Activated T-helper 17 cell treated with anti-CD3 and anti-CD28 coated beads, Interleukin-2, amount 50 U/mL, for 72 hours (primary cell): Measurements from ENCODE around the gene AWAT1. TPM values are rescaled to one million over a fixed set of nuclear protein-coding genes. Genes with fewer than 3 reads are reported as not detected.
"Not testable (repeated sequence)": the region's sequence is repeated elsewhere in the genome, so short reads cannot be mapped to it uniquely, and the experiment has no call there.

Experiments
- ATAC-seq: fragments of 150-1000 bp; cut with Tn5 transposase; replicated peaks from 2 replicates; pipeline ENCODE4 v1.10.0; 2021; ENCODE audit warnings: mild to moderate bottlenecking, moderate library complexity
- H3K27ac Mint-ChIP-seq: one replicate; pipeline ENCODE4 v1.8.0; 2022; ENCODE audit warnings: mixed read lengths
- H3K27me3 Mint-ChIP-seq: one replicate; pipeline ENCODE4 v1.8.0; 2022; ENCODE audit warnings: mixed read lengths
- H3K36me3 Mint-ChIP-seq: one replicate; pipeline ENCODE4 v1.8.0; 2022; ENCODE audit warnings: low read depth, mild to moderate bottlenecking, mixed read lengths
- H3K4me1 Mint-ChIP-seq: one replicate; pipeline ENCODE4 v1.8.0; 2022; ENCODE audit warnings: mixed read lengths
- H3K4me3 Mint-ChIP-seq: one replicate; pipeline ENCODE4 v1.8.0; 2022; ENCODE audit warnings: mild to moderate bottlenecking, mixed read lengths
- H3K9me3 Mint-ChIP-seq: one replicate; pipeline ENCODE4 v1.8.0; 2022; ENCODE audit warnings: mixed read lengths
- total RNA-seq, 2 donors: library from RNA; stranded (reverse); gene quantifications; one replicate each; pipeline ENCODE4 v1.2.3, GENCODE V29; 2022

Gene AWAT1
- total RNA-seq, 2 donors from 2014 or later = not detected

GRCh38 chrX:70252491-70252890 is 18.0 kb downstream of the AWAT1 start:
- Mint-ChIP-seq H3K27me3 (no peaks in the 10 kb centered on the region), H3K4me1 (peaks cover 14% of the 10 kb centered on the region), H3K9me3 (no peaks in the 10 kb centered on the region), H3K27ac (peak overlapping the region; percentile 66), H3K4me3 (no peak overlapping the region), H3K36me3 (no peaks in the 10 kb centered on the region)
- no peak for ATAC-seq

DNA sequence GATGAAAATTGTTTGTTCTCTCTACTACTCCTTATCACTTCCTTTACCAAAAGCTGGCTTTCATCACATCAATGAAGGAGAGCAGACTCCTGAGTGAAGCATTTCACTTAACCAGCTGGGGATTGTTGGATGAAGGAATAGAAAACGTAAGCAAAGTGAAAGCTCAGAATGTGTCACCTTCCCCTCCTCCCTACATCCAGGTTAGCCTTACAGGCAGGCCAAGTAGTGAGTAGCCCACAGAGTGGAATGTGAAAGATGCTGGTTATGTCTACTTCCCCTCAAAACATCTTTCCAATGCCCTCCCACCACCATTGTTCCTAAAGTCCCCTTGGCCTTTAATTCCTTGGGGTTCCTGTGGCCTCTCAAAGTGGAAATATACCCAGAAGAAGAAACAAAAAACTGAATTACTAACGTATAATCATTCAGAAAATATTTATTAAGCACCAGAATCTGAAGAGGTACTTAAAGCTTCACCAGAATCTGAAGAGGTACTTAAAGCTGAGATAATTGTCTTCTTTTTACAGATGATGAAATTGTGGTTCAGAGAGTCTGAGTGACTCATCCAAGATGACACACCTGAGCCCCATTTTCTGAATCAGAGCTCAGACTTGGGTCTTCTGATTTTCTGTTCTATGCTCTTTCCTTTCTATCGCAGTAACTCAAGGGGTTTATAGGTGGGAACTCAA is 19.1 kb downstream of the AWAT1 start:
- no peaks in the 10 kb centered on the region for H3K27me3 Mint-ChIP-seq
- peak overlapping the region; percentile 66 for H3K27ac Mint-ChIP-seq

DNA sequence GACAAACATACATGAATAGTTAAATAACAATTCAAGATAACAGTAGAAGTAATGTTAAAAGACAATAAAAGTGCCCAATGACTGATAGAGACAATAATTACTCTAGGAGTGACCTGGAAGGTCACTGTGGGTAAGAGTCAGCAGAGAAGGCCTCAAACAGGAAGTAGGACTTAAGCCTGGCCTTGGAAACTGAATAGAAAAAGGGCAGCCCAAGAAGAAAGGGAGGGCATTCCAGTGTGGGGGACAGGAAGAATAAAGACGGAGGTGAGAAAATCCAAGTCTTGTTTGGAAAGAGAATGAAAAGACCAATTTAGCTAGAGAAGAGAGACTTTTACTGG is 19.6 kb downstream of the AWAT1 start:
- H3K36me3 Mint-ChIP-seq = no peaks in the 10 kb centered on the region
- H3K4me1 Mint-ChIP-seq = peaks cover 14% of the 10 kb centered on the region
- H3K27ac Mint-ChIP-seq = peak overlapping the region; percentile 66
- no peaks in the 10 kb centered on the region for H3K9me3 Mint-ChIP-seq
- peak; percentile 24 for ATAC-seq
- H3K27me3 Mint-ChIP-seq = no peaks in the 10 kb centered on the region
- peak overlapping the region; percentile 11 for H3K4me3 Mint-ChIP-seq

More for the DNA sequence above, 19.1 kb downstream of the AWAT1 start:
- peak; percentile 86 for ATAC-seq
- Mint-ChIP-seq H3K9me3 (no peaks in the 10 kb centered on the region), H3K36me3 (no peaks in the 10 kb centered on the region), H3K4me1 (peaks cover 14% of the 10 kb centered on the region), H3K4me3 (peak overlapping the region; percentile 11)

GRCh38 chrX:70254909-70255308 is 20.5 kb downstream of the AWAT1 start:
- Mint-ChIP-seq H3K36me3 (no peaks in the 10 kb centered on the region), H3K27me3 (no peaks in the 10 kb centered on the region), H3K4me3 (no peak overlapping the region), H3K4me1 (peaks cover 14% of the 10 kb centered on the region), H3K9me3 (no peaks in the 10 kb centered on the region), H3K27ac (no peak overlapping the region)
- no peak for ATAC-seq

DNA sequence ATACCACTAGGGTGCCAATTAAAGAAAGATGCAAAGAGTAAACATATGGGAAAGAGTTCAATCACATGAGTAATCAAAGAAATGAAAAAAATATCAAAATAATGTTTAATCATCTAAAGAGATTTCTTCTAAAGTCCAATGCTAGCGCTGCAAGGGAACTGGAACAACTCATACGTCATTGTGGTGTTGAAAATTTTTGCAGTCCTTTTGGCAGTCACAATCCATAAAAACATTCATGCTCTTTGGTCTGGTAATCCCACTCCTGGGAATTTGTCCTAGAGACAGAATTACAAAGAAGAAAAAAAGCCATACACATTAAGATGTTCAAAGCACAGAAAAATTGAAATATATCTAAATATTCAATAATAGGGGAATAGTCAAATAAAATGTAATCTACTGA is 21.0 kb downstream of the AWAT1 start:
- Mint-ChIP-seq H3K9me3 (no peaks in the 10 kb centered on the region), H3K4me3 (no peak overlapping the region), H3K4me1 (peaks cover 14% of the 10 kb centered on the region), H3K36me3 (no peaks in the 10 kb centered on the region), H3K27me3 (no peaks in the 10 kb centered on the region), H3K27ac (no peak overlapping the region)
- no peak for ATAC-seq

GRCh38 chrX:70257423-70258288 is 23.2 kb downstream of the AWAT1 start:
- Mint-ChIP-seq H3K9me3 (no peaks in the 10 kb centered on the region), H3K4me1 (peaks cover 14% of the 10 kb centered on the region), H3K27me3 (no peaks in the 10 kb centered on the region), H3K36me3 (no peaks in the 10 kb centered on the region), H3K27ac (no peak overlapping the region), H3K4me3 (no peak overlapping the region)
- no peak for ATAC-seq

DNA sequence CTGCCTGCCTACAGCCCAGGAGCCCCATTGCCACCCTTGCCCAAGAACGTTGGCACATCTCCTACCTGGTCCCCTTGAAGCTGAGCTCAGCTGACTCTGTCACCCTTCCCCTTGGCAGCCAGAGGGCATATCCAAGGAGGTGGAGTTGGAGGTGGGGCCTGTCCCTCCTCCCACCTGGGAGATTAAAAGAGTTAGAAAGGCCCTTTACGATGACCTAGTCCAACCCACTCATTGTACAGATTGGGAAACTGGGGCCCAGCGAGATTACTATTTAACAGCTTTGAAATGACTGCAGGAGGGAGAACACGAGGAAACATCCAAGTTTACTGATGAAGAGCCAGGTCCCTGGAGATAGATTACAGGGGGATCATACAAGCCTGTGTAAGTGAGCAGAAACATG is 25.6 kb downstream of the AWAT1 start, which contains the start of gene P2RY4:
Gene P2RY4 (minus strand): TSS at position 101 of the 400 bp plus-strand sequence. CDS start 580 bp downstream, outside the sequence.
- Mint-ChIP-seq H3K9me3 (no peaks in the 10 kb centered on the region), H3K27me3 (no peaks in the 10 kb centered on the region), H3K4me1 (no peaks in the 10 kb centered on the region), H3K4me3 (no peak within 1 kb of the TSS), H3K36me3 (no peaks in the 10 kb centered on the region), H3K27ac (no peak within 1 kb of the TSS)
- ATAC-seq = no peak

- peak; percentile 59 for ATAC-seq
- Mint-ChIP-seq H3K9me3 (no peaks in the 10 kb centered on the region), H3K4me3 (no peak overlapping the region), H3K27me3 (no peaks in the 10 kb centered on the region), H3K36me3 (no peaks in the 10 kb centered on the region), H3K4me1 (no peaks in the 10 kb centered on the region), H3K27ac (no peak overlapping the region)
These were observed 28.6 kb downstream of the AWAT1 start for GRCh38 chrX:70262952-70263567.

DNA sequence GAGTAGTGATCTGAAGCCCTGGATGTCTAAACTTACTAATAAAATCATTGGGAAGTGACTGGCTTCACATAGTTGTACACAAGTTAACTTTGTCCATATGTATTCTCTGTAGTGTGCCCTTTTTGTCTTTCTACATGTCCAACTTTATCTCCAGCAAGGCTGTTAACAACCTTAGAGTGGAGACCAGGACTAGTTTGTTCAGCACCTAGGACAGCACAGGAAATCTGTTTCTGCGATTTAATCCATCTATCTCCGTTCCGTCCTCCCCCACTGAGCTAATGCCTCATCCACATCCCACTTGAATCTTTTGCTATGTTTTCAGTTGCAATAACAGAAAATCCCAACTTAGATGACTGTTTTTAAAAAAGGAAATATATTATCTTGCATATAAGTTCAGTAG is 30.3 kb downstream of the AWAT1 start:
- no peak for ATAC-seq
- no peaks in the 10 kb centered on the region for H3K27me3 Mint-ChIP-seq
- no peaks in the 10 kb centered on the region for H3K4me1 Mint-ChIP-seq
- H3K36me3 Mint-ChIP-seq = no peaks in the 10 kb centered on the region
- H3K9me3 Mint-ChIP-seq = no peaks in the 10 kb centered on the region
- no peak overlapping the region for H3K4me3 Mint-ChIP-seq
- H3K27ac Mint-ChIP-seq = no peak overlapping the region

GRCh38 chrX:70268034-70268433 is 33.6 kb downstream of the AWAT1 start, which contains the start of gene ARR3:
Gene ARR3 (plus strand): TSS chrX:70268334. CDS start chrX:70269386, 1,052 bp downstream.
- no peak within 1 kb of the TSS for H3K27ac Mint-ChIP-seq
- no peaks in the 10 kb centered on the region for H3K36me3 Mint-ChIP-seq
- no peak for ATAC-seq
- no peaks in the 10 kb centered on the region for H3K9me3 Mint-ChIP-seq
- no peaks in the 10 kb centered on the region for H3K27me3 Mint-ChIP-seq
- H3K4me3 Mint-ChIP-seq = no peak within 1 kb of the TSS
- no peaks in the 10 kb centered on the region for H3K4me1 Mint-ChIP-seq

- H3K36me3 Mint-ChIP-seq, H3K4me1 Mint-ChIP-seq: not testable (repeated sequence)
These were observed 39.6 kb downstream of the AWAT1 start for GRCh38 chrX:70274029-70274428.

DNA sequence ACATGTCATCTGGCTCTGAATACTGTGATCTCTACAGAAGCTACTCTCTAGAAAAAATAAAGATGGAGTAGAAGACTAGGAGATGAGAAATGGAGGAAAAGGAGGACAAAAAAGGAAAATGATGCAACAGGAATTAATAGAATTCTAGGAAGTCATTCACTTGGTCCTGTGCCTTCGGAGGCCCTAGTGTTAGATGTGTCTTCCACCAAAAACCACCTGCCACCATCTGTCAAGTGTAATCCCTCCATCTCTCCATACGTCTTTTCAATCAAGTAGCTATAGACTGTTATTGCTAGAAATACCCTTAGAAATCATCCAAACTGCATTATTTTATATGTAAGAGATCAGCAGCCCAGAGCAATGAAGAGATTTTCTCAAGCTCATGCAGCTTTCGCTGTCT is 44.6 kb downstream of the AWAT1 start:
- ATAC-seq = no peak
- Mint-ChIP-seq H3K27me3 (no peaks in the 10 kb centered on the region), H3K4me3 (no peak overlapping the region), H3K4me1 (no peaks in the 10 kb centered on the region), H3K27ac (no peak overlapping the region), H3K36me3 (peaks cover 1% of the 10 kb centered on the region), H3K9me3 (no peaks in the 10 kb centered on the region)

More at GRCh38 chrX:70274029-70274428, 39.6 kb downstream of the AWAT1 start:
- H3K27me3 Mint-ChIP-seq, H3K4me3 Mint-ChIP-seq, H3K9me3 Mint-ChIP-seq, H3K27ac Mint-ChIP-seq, ATAC-seq: not testable (repeated sequence)

DNA sequence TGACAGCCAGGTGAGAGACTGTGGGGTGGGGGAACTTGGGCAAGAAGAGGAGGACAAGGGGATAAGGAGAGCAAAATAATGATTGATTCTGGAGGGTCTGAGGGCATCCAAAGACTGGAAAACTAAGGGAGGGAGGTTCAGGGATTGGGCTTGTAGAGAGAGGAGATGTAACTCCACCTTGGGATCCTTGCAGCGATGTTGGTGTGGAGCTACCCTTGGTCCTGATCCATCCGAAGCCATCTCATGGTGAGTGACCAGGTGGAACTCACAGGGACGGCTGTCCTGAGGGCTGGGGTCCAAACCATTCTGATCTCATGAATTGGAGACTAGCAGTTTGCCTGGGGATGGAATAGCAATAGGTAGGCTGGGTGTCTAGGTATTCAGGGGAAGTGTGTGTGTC is 46.1 kb downstream of the AWAT1 start:
- peaks cover 16% of the 10 kb centered on the region for H3K36me3 Mint-ChIP-seq
- no peaks in the 10 kb centered on the region for H3K9me3 Mint-ChIP-seq
- ATAC-seq = no peak
- no peak overlapping the region for H3K4me3 Mint-ChIP-seq
- H3K4me1 Mint-ChIP-seq = no peaks in the 10 kb centered on the region
- no peak overlapping the region for H3K27ac Mint-ChIP-seq
- H3K27me3 Mint-ChIP-seq = no peaks in the 10 kb centered on the region

GRCh38 chrX:70281951-70282350 is 47.5 kb downstream of the AWAT1 start, which contains the start of gene RAB41:
Gene RAB41 (plus strand): TSS chrX:70282172. CDS start chrX:70282218, 46 bp downstream.
- Mint-ChIP-seq H3K9me3 (no peaks in the 10 kb centered on the region), H3K27ac (no peak within 1 kb of the TSS), H3K36me3 (peaks cover 30% of the 10 kb centered on the region), H3K4me3 (no peak within 1 kb of the TSS), H3K4me1 (no peaks in the 10 kb centered on the region), H3K27me3 (no peaks in the 10 kb centered on the region)
- ATAC-seq = no peak
